ENCODE measurements around the gene NCR3LG1.

DNA sequence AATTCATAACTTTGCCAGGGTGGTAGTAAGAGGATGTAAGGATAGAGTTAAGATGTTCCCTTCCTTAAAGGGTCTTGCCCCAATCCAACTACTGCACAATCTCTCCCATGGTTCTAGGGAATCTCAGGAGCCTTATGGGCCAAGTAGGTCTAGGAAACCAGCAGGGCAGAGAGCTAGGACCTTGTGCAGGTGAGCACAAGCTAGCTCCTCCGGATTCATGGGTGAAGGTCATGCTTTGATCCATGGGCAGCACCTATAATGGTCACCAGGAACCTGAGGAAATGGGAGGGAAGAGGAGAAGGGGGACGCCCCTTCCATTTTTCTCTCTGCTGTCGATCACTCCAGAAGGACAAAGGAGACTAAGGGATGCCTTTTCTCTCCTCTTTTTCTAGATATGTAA is 20.0 kb downstream of the NCR3LG1 start:
- TF ChIP-seq ZNF586 (CRISPR knock-in tag; conservative IDR thresholded peaks at IDR 0.05) (no peak), HNRNPLL (IDR thresholded peaks at IDR 0.05; ENCODE audit: low read depth, low read length, poor library complexity, severe bottlenecking) (no peak), RBM15 (IDR thresholded peaks at IDR 0.05; ENCODE audit: insufficient read depth, low read length) (no peak), SMAD2 (IDR thresholded peaks at IDR 0.05; ENCODE audit: low read depth, low read length) (no peak), GATA2 (CRISPR knock-in tag; IDR thresholded peaks at IDR 0.05) (no peak), GABPA (tag; conservative IDR thresholded peaks at IDR 0.05; ENCODE audit: low read depth) (no peak), SMC3 (conservative IDR thresholded peaks at IDR 0.05; ENCODE audit: insufficient read depth, low read depth, low read length) (no peak), THRAP3 (IDR thresholded peaks at IDR 0.05; ENCODE audit: borderline replicate concordance) (no peak), CEBPB (tag; IDR thresholded peaks at IDR 0.05) (no peak), ZNF23 (CRISPR knock-in tag; IDR thresholded peaks at IDR 0.05) (no peak)

All from K562 (cell line).